Kidney epithelial cell (primary cell): ENCODE measurements around the gene CTNNA3. TPM values are rescaled to one million over a fixed set of nuclear protein-coding genes. Genes with fewer than 3 reads are reported as not detected.

Source experiments
- DNase-seq: peaks from one replicate; pipeline ENCODE4 v3.0.0-alpha.2; 2010; ENCODE audit warnings: low read depth
- H3K27me3 ChIP-seq: 2 replicates; pipeline ENCODE4 v1.6.0; 2011; ENCODE audit warnings: low read length; ENCODE audit not compliant: control insufficient read depth, insufficient read depth
- H3K36me3 ChIP-seq: 2 replicates; pipeline ENCODE4 v1.5.1; 2011; ENCODE audit warnings: low read length; ENCODE audit not compliant: control insufficient read depth, insufficient read depth
- H3K4me3 ChIP-seq: 2 replicates; pipeline ENCODE4 v1.5.1; 2011; ENCODE audit warnings: low read depth, mild to moderate bottlenecking, control low read depth, low read length
- total RNA-seq: library from RNA; depleted of rRNA; stranded (reverse); fragments of >200 nt; gene quantifications from 2 replicates; pipeline ENCODE4 v1.2.3, GENCODE V29; 2015
- TF ChIP-seq, protein P1 (sequence below): IDR thresholded peaks from 2 replicates; pipeline ENCODE4 v1.5.1; 2011; ENCODE audit warnings: mild to moderate bottlenecking, moderate library complexity, low read length, control low read depth, inconsistent platforms; ENCODE audit not compliant: insufficient read depth, poor library complexity, severe bottlenecking

The CTNNA3 gene
- total RNA-seq, 1 donor from 2014 or later, result 0.79 TPM

DNA sequence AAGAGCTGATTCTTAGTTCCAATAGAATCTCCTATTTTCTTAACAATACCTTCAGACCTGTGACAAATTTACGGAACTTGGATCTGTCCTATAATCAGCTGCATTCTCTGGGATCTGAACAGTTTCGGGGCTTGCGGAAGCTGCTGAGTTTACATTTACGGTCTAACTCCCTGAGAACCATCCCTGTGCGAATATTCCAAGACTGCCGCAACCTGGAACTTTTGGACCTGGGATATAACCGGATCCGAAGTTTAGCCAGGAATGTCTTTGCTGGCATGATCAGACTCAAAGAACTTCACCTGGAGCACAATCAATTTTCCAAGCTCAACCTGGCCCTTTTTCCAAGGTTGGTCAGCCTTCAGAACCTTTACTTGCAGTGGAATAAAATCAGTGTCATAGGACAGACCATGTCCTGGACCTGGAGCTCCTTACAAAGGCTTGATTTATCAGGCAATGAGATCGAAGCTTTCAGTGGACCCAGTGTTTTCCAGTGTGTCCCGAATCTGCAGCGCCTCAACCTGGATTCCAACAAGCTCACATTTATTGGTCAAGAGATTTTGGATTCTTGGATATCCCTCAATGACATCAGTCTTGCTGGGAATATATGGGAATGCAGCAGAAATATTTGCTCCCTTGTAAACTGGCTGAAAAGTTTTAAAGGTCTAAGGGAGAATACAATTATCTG lies 768.6 kb downstream of the CTNNA3 start:
- peaks cover 22% of the 10 kb centered on the region for H3K27me3 ChIP-seq
- no peak overlapping the region for H3K4me3 ChIP-seq
- TF ChIP-seq, protein P1, sequence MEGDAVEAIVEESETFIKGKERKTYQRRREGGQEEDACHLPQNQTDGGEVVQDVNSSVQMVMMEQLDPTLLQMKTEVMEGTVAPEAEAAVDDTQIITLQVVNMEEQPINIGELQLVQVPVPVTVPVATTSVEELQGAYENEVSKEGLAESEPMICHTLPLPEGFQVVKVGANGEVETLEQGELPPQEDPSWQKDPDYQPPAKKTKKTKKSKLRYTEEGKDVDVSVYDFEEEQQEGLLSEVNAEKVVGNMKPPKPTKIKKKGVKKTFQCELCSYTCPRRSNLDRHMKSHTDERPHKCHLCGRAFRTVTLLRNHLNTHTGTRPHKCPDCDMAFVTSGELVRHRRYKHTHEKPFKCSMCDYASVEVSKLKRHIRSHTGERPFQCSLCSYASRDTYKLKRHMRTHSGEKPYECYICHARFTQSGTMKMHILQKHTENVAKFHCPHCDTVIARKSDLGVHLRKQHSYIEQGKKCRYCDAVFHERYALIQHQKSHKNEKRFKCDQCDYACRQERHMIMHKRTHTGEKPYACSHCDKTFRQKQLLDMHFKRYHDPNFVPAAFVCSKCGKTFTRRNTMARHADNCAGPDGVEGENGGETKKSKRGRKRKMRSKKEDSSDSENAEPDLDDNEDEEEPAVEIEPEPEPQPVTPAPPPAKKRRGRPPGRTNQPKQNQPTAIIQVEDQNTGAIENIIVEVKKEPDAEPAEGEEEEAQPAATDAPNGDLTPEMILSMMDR, result no peak
- H3K36me3 ChIP-seq, result no peaks in the 10 kb centered on the region
- no peak for DNase-seq

DNA sequence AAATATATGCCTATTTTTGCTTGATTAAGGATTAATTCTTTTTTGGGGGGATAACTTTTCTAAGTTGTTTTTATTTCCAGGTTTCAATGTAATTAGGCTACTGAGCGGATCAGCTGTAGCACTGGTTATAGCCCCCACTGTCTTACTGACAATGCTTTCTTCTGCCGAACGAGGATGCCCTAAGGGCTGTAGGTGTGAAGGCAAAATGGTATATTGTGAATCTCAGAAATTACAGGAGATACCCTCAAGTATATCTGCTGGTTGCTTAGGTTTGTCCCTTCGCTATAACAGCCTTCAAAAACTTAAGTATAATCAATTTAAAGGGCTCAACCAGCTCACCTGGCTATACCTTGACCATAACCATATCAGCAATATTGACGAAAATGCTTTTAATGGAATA lies 769.2 kb downstream of the CTNNA3 start:
- DNase-seq, result no peak
- TF ChIP-seq, protein P1, result no peak
- no peaks in the 10 kb centered on the region for H3K36me3 ChIP-seq
- no peak overlapping the region for H3K4me3 ChIP-seq
- peaks cover 22% of the 10 kb centered on the region for H3K27me3 ChIP-seq

DNA sequence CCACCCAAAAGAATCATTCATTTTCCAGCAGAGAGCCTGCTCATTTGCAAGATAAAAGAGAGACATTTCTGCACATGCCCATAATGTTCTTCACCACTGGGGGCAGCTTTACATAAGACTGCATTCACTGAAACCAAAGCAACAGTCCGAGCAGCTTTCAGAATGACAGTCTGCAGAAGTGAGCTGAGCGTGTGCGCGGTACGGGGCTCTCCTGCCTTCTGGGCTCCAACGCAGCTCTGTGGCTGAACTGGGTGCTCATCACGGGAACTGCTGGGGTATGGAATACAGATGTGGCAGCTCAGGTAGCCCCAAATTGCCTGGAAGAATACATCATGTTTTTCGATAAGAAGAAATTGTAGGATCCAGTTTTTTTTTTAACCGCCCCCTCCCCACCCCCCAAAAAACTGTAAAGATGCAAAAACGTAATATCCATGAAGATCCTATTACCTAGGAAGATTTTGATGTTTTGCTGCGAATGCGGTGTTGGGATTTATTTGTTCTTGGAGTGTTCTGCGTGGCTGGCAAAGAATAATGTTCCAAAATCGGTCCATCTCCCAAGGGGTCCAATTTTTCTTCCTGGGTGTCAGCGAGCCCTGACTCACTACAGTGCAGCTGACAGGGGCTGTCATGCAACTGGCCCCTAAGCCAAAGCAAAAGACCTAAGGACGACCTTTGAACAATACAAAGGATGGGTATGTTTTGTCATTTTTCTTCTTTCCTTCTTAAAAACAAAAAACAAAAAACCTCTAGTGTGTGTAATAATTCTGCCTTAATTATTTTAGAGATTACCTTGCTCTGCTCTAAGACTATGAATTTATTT lies 769.9 kb downstream of the CTNNA3 start, which contains the start of gene LRRTM3:
Gene LRRTM3 (plus strand): TSS at position 141 of the 820 bp plus-strand sequence.
- TF ChIP-seq, protein P1, result peak; percentile 69
- peaks cover 22% of the 10 kb centered on the region for H3K27me3 ChIP-seq
- no peak within 1 kb of the TSS for H3K4me3 ChIP-seq
- DNase-seq, result peak; percentile 50
- H3K36me3 ChIP-seq, result no peaks in the 10 kb centered on the region

DNA sequence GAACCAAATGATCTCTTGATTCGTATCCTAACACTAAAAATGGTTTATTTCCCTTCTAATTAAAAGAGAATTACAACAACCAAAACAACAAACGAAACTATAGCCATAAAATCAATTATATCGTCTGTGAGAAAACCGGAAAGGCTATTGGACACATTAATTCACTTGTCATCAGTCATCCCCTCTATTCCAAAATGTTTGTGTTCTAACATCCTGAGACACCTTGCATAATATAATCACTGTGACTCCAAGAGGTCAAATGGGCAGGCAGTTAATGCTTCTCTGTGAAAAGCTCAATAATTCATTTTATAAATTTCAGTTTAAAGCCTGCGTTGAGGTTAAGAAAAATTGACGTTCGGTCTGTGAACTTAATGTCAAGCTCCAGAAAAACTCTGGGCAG lies 770.6 kb downstream of the CTNNA3 start:
- DNase-seq, result no peak
- Histone ChIP-seq H3K4me3 (no peak overlapping the region), H3K27me3 (peaks cover 22% of the 10 kb centered on the region), H3K36me3 (no peaks in the 10 kb centered on the region)
- TF ChIP-seq, protein P1, result no peak

DNA sequence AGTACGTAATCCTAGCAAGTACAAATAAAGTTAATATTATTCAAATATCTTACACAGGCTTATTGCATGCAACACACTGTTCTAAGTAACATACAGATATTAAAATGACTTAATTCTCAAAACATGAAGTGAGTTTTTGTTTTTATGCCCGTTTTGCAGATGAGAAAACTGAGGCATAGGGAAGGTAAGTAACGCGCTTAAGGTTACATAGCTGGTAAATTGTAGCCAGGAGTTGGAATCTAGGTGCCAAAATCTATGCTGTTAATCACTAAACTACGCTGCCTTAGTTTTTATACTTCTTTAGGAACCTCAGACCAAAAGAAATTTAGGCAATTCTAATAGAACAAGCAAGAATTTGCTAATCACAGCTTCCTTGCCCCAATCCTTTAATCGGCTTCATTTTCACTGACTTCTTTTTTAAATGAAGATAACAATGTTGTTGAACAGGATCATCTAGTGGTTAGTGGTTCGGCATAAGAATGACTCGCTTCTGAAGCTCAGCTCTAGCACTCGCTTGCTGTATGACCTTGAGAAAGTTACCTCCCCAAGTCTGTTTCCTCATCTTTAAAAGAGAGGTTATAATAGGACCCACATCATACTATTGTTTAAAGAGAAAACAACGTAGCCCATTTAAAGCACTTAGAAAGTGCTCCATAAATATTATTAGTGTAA lies 771.2 kb downstream of the CTNNA3 start:
- Histone ChIP-seq H3K36me3 (no peaks in the 10 kb centered on the region), H3K4me3 (no peak overlapping the region), H3K27me3 (peaks cover 22% of the 10 kb centered on the region)
- no peak for DNase-seq
- TF ChIP-seq, protein P1, result no peak
